ENCODE data around the gene RPUSD3.
"Not testable (repeated sequence)": the region's sequence is repeated elsewhere in the genome, so short reads cannot be mapped to it uniquely, and the experiment has no call there.

DNA sequence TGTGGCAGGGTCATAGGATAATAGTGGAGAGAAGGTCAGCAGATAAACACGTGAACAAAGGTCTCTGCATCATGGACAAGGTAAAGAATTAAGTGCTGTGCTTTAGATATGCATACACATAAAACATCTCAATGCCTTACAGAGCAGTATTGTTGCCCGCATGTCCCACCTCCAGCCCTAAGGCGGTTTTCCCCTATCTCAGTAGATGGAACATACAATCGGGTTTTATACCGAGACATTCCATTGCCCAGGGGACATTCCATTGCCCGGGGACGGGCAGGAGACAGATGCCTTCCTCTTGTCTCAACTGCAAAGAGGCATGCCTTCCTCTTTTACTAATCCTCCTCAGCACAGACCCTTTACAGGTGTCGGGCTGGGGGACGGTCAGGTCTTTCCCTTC lies 4.1 kb upstream of the RPUSD3 start:
- TF ChIP-seq, protein P1, sequence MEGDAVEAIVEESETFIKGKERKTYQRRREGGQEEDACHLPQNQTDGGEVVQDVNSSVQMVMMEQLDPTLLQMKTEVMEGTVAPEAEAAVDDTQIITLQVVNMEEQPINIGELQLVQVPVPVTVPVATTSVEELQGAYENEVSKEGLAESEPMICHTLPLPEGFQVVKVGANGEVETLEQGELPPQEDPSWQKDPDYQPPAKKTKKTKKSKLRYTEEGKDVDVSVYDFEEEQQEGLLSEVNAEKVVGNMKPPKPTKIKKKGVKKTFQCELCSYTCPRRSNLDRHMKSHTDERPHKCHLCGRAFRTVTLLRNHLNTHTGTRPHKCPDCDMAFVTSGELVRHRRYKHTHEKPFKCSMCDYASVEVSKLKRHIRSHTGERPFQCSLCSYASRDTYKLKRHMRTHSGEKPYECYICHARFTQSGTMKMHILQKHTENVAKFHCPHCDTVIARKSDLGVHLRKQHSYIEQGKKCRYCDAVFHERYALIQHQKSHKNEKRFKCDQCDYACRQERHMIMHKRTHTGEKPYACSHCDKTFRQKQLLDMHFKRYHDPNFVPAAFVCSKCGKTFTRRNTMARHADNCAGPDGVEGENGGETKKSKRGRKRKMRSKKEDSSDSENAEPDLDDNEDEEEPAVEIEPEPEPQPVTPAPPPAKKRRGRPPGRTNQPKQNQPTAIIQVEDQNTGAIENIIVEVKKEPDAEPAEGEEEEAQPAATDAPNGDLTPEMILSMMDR (conservative IDR thresholded peaks at IDR 0.05; ENCODE audit: low read depth, low read length), result not testable (repeated sequence)
- not testable (repeated sequence) for TF ChIP-seq EZH2phosphoT487 (IDR thresholded peaks at IDR 0.05; ENCODE audit: borderline replicate concordance, low read length)

All from PC-3 (cell line).